ENCODE measurements around the gene SYNPO.

Gene SYNPO

DNA sequence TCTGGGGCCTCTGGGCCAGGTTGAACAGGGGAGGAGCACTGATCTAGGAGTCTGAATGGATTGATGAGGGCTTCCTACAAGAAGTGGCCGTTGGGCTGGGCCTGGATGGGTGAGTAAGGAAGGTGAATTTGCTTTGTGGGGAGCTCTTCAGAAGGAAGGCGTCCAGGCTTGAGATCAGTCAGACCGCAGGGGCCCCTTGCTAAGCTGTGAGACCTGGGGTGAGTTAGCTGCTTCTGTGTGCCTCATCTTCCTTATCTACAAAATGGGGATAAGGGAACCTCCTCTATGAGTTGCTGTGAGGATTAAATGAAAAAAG lies 1.1 kb upstream of the SYNPO start:
- H3K36me3 ChIP-seq (ENCODE audit: insufficient read depth, low read length) = no peaks in the 10 kb centered on the region
- H3K4me3 ChIP-seq (ENCODE audit: low read depth in 1 of 2, low read length in 2 of 2) = no peak overlapping the region
- no peak overlapping the region for H3K27ac ChIP-seq (ENCODE audit: low read depth, low read length)
- H3K27me3 ChIP-seq (ENCODE audit: control insufficient read depth in 1 of 2, insufficient read depth in 2 of 2, low read length in 2 of 2) = no peaks in the 10 kb centered on the region
- H3K9ac ChIP-seq (ENCODE audit: low read length) = no peak overlapping the region
- H3K9me3 ChIP-seq (ENCODE audit: low read length) = no peaks in the 10 kb centered on the region
- peaks cover 67% of the 10 kb centered on the region for H3K4me1 ChIP-seq (ENCODE audit: insufficient read depth, low read length)

DNA sequence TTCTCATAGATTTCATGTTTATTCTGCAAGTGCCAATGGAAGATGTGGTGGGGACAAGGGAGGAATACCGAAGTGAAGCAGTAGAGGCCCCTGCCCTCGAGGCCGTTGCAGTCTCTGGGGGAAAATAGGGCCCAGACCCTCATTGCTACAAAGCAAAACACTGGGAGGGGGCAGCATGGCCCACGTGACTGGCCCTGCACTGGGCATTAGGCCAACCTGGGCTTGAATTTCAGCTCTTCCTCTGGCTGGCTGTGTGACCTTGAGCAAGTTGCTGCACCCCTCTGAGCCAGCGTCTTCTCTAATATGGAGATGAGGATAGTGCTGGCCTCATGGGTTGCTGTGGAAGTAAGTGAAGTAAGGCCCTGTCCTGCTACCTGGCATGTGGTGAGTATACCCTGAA lies 709 bp upstream of the SYNPO start:
- H3K27me3 ChIP-seq (ENCODE audit: control insufficient read depth in 1 of 2, insufficient read depth in 2 of 2, low read length in 2 of 2) = no peaks in the 10 kb centered on the region
- H3K27ac ChIP-seq (ENCODE audit: low read depth, low read length) = peak overlapping the region; percentile 60
- H3K9me3 ChIP-seq (ENCODE audit: low read length) = no peaks in the 10 kb centered on the region
- H3K36me3 ChIP-seq (ENCODE audit: insufficient read depth, low read length) = no peaks in the 10 kb centered on the region
- H3K4me3 ChIP-seq (ENCODE audit: low read depth in 1 of 2, low read length in 2 of 2) = no peak overlapping the region
- peaks cover 71% of the 10 kb centered on the region for H3K4me1 ChIP-seq (ENCODE audit: insufficient read depth, low read length)
- H3K9ac ChIP-seq (ENCODE audit: low read length) = no peak overlapping the region

DNA sequence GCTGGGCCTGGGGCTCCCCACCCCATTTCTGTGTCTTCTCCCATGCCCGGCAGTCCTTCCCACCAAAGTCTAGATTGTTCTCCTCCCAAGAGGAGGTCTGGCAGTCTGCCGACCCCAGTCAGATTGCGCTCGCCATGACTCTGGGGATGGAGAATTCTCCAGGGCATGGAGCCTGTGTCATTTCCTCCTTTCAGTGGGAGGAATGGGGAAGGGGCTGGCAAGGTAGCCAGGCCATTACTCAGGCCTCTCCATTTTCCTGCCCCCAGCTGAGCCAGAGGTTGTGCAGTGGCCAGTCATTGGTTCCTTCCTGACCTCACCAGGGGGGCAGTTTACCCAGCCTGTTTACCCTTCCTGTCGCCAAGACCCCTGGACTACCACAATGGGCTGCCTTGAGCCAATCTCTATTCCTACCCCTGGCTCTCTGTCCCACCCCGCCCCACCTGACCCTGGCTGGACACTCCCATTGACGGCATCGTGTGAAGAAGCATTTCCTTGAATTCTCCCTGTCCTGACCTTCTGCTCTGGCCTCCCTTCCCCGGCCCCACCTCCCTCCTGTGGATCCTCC lies 628 bp downstream of the SYNPO start:
- peak overlapping the region; percentile 60 for H3K27ac ChIP-seq (ENCODE audit: low read depth, low read length)
- no peaks in the 10 kb centered on the region for H3K9me3 ChIP-seq (ENCODE audit: low read length)
- no peaks in the 10 kb centered on the region for H3K36me3 ChIP-seq (ENCODE audit: insufficient read depth, low read length)
- H3K27me3 ChIP-seq (ENCODE audit: control insufficient read depth in 1 of 2, insufficient read depth in 2 of 2, low read length in 2 of 2) = no peaks in the 10 kb centered on the region
- H3K4me3 ChIP-seq (ENCODE audit: low read depth in 1 of 2, low read length in 2 of 2) = peak overlapping the region in 1 of 2 donors; percentile 24
- peaks cover 78% of the 10 kb centered on the region for H3K4me1 ChIP-seq (ENCODE audit: insufficient read depth, low read length)
- H3K9ac ChIP-seq (ENCODE audit: low read length) = no peak overlapping the region

DNA sequence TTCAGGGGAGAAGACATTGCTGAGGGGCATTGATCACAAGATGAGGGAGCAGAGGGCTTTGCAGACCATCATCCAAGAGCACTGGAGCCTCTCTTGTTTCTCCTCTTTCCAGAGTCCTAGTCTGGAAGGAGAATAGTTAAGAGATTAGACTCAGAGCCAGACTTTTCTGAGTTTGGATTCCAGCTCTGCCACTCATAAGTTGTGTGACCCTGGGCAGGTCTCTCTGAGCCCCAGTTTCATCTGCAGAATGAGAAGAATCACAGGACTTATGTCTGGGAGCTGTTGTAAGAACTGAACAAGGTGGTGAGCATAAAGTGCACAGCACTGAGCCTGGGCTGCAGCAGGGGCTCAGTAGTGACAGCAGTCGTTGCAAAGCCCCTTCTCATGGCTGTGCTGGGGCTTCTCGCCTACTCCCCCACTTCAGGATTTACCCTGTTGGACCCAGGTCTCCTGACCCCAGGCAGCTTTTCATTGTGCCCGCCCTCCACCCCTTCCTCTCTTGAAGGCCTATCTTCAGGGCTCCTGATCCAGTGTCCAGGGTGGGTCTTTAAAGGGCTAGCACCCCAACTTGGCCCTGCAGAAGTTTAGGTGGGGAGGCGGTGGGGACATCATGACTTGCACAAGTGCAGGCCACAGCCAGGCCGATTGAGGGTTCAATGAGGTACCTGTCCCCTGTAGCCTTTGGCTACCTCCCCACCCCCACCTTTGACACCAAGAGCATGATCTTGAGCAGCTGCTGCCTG lies 1.5 kb downstream of the SYNPO start:
- Histone ChIP-seq H3K9me3 (ENCODE audit: low read length) (no peaks in the 10 kb centered on the region), H3K4me3 (ENCODE audit: low read depth in 1 of 2, low read length in 2 of 2) (peak overlapping the region in 1 of 2 donors; percentile 6), H3K36me3 (ENCODE audit: insufficient read depth, low read length) (no peaks in the 10 kb centered on the region), H3K9ac (ENCODE audit: low read length) (no peak overlapping the region), H3K27ac (ENCODE audit: low read depth, low read length) (peak overlapping the region; percentile 4), H3K27me3 (ENCODE audit: control insufficient read depth in 1 of 2, insufficient read depth in 2 of 2, low read length in 2 of 2) (no peaks in the 10 kb centered on the region), H3K4me1 (ENCODE audit: insufficient read depth, low read length) (peaks cover 69% of the 10 kb centered on the region)

DNA sequence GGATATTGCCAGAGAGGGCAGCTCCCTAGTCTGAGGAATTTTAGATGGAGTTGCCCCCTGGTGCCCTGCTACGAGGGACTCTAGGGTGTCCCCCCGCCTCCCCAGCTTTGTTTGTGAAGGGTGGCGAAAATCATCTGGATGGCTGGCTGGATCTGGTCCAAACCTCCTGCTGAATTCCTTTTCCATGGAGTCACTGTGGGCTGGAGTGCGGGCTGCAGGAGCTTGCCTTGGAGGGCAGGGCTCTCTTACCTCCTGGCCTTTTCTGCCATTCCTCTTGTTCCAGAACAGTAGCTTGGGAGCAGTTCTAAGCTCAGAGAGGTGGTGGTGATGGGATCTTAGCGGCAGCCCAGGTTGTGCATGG lies 2.1 kb downstream of the SYNPO start:
- H3K9me3 ChIP-seq (ENCODE audit: low read length) = no peaks in the 10 kb centered on the region
- H3K4me1 ChIP-seq (ENCODE audit: insufficient read depth, low read length) = peaks cover 70% of the 10 kb centered on the region
- no peaks in the 10 kb centered on the region for H3K36me3 ChIP-seq (ENCODE audit: insufficient read depth, low read length)
- H3K9ac ChIP-seq (ENCODE audit: low read length) = no peak overlapping the region
- H3K27me3 ChIP-seq (ENCODE audit: control insufficient read depth in 1 of 2, insufficient read depth in 2 of 2, low read length in 2 of 2) = no peaks in the 10 kb centered on the region
- H3K4me3 ChIP-seq (ENCODE audit: low read depth in 1 of 2, low read length in 2 of 2) = peak overlapping the region in 1 of 2 donors; percentile 6
- peak overlapping the region; percentile 4 for H3K27ac ChIP-seq (ENCODE audit: low read depth, low read length)

DNA sequence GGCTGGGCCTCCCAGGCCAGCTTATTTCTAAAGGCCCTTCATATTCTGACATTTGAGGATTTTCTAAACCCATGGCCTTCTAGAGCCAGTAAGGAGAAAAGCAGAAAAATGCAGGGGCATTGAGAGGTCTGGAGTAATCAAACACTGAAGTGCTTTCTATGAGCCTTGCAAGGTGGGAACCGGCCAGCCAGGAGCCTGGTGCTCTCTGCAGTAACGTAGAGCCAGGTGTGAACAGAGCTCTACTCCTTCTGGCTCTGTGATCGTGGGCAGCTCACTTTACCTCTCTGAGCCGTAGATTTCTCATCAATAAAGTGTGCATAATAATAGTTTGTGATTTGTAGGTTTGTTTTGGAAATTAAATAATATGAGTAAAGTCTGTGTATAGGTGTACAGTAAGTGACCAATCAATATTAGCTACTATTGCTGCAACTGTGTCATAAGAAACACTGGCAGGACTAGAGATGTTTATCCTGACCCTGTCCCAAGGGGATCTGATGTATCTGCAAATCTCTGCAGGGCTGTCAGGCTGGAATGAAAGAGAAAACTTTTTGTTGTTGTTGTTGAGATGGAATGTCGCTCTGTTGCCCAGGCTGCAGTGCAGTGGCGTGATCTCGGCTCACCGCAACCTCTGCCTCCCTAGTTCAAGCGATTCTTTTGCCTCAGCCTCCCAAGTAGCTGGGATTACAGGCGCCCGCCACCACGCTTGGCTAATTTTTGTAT lies 2.7 kb downstream of the SYNPO start:
- Histone ChIP-seq H3K4me3 (ENCODE audit: low read depth in 1 of 2, low read length in 2 of 2) (peak overlapping the region in 1 of 2 donors; percentile 6), H3K4me1 (ENCODE audit: insufficient read depth, low read length) (peaks cover 70% of the 10 kb centered on the region)

DNA sequence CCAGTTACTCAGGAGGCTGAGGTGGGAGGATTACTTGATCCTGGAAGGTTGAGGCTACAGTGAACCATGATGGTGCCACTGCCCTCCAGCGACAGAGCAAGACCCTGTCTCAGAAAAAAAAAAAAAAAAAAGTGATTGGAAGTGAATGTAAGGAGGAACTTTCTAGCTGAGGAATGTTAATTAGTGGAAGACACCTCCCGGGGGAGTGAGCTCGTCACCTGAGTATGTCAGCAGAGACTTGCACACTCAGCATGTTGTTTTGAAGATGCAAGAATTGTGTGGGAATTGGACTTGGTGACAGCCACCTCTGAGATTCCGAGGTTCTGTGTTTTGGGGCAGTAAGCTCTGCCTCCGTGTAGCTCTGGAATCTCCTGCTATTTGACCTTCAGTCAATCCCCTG lies 3.6 kb downstream of the SYNPO start:
- H3K36me3 ChIP-seq (ENCODE audit: insufficient read depth, low read length) = peaks cover 6% of the 10 kb centered on the region
- H3K9me3 ChIP-seq (ENCODE audit: low read length) = no peaks in the 10 kb centered on the region
- H3K4me3 ChIP-seq (ENCODE audit: low read depth in 1 of 2, low read length in 2 of 2) = no peak overlapping the region
- no peak overlapping the region for H3K9ac ChIP-seq (ENCODE audit: low read length)
- H3K27me3 ChIP-seq (ENCODE audit: control insufficient read depth in 1 of 2, insufficient read depth in 2 of 2, low read length in 2 of 2) = no peaks in the 10 kb centered on the region
- H3K27ac ChIP-seq (ENCODE audit: low read depth, low read length) = no peak overlapping the region
- peaks cover 69% of the 10 kb centered on the region for H3K4me1 ChIP-seq (ENCODE audit: insufficient read depth, low read length)

More for the DNA sequence above, 2.7 kb downstream of the SYNPO start:
- no peaks in the 10 kb centered on the region for H3K27me3 ChIP-seq (ENCODE audit: control insufficient read depth in 1 of 2, insufficient read depth in 2 of 2, low read length in 2 of 2)
- H3K9ac ChIP-seq (ENCODE audit: low read length) = no peak overlapping the region
- no peaks in the 10 kb centered on the region for H3K36me3 ChIP-seq (ENCODE audit: insufficient read depth, low read length)
- H3K9me3 ChIP-seq (ENCODE audit: low read length) = no peaks in the 10 kb centered on the region
- peak overlapping the region; percentile 4 for H3K27ac ChIP-seq (ENCODE audit: low read depth, low read length)

DNA sequence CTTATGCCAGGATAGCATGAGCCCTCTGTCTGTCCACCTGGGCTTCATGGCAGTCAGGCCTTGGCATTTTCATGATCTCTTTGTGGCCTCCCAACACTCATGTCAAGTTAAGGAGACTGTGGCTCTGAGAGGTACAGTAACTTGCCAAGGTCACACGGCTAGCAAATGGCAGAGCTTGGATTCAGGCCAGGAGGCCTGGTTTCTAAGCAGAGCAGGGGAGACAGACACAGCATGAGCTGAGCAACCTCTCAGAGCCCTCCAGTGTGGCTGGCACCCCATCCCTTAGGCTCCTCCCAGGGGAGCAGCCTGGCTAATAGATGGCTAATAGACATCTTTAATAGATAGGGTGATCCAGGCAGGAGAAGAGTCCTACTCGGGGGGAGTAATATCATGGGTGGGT lies 4.1 kb downstream of the SYNPO start:
- Histone ChIP-seq H3K27ac (ENCODE audit: low read depth, low read length) (peak overlapping the region; percentile 19), H3K9ac (ENCODE audit: low read length) (no peak overlapping the region), H3K4me1 (ENCODE audit: insufficient read depth, low read length) (peaks cover 65% of the 10 kb centered on the region)

DNA sequence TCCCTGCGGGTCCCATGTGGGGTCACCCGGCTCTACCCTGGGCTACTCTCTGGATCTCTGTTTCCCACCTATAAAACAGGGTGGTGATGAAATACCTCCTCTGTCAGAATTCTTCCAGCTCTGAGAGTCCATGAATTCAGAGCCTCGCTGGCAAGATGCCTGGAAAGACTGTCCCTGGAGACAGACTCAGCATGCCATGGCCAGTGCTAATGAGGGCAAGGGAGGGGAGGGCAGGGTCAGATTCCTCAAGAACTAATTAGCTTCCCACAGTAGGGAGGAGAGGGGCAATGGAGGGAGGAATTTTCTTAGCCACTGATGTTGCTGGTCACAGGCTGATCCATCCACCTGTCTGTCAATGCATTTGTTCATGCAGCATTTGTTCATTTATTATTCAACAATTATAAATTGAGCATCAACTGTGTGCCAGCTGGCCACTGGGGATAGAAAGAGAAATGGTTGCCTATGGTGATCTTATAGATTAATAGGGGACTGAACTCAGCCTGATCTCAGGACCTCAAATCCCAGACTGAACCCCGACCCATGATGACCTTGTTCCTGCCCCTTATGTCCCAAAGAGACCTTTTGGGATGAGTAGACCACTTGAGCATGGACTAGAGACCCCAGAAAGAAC lies 4.7 kb downstream of the SYNPO start:
- Histone ChIP-seq H3K9me3 (ENCODE audit: low read length) (no peaks in the 10 kb centered on the region), H3K9ac (ENCODE audit: low read length) (no peak overlapping the region), H3K27me3 (ENCODE audit: control insufficient read depth in 1 of 2, insufficient read depth in 2 of 2, low read length in 2 of 2) (no peaks in the 10 kb centered on the region), H3K27ac (ENCODE audit: low read depth, low read length) (peak overlapping the region; percentile 19), H3K4me3 (ENCODE audit: low read depth in 1 of 2, low read length in 2 of 2) (no peak overlapping the region), H3K4me1 (ENCODE audit: insufficient read depth, low read length) (peaks cover 58% of the 10 kb centered on the region), H3K36me3 (ENCODE audit: insufficient read depth, low read length) (peaks cover 7% of the 10 kb centered on the region)

More for the DNA sequence above, 4.1 kb downstream of the SYNPO start:
- H3K27me3 ChIP-seq (ENCODE audit: control insufficient read depth in 1 of 2, insufficient read depth in 2 of 2, low read length in 2 of 2) = no peaks in the 10 kb centered on the region
- H3K36me3 ChIP-seq (ENCODE audit: insufficient read depth, low read length) = peaks cover 6% of the 10 kb centered on the region
- H3K9me3 ChIP-seq (ENCODE audit: low read length) = no peaks in the 10 kb centered on the region
- no peak overlapping the region for H3K4me3 ChIP-seq (ENCODE audit: low read depth in 1 of 2, low read length in 2 of 2)

DNA sequence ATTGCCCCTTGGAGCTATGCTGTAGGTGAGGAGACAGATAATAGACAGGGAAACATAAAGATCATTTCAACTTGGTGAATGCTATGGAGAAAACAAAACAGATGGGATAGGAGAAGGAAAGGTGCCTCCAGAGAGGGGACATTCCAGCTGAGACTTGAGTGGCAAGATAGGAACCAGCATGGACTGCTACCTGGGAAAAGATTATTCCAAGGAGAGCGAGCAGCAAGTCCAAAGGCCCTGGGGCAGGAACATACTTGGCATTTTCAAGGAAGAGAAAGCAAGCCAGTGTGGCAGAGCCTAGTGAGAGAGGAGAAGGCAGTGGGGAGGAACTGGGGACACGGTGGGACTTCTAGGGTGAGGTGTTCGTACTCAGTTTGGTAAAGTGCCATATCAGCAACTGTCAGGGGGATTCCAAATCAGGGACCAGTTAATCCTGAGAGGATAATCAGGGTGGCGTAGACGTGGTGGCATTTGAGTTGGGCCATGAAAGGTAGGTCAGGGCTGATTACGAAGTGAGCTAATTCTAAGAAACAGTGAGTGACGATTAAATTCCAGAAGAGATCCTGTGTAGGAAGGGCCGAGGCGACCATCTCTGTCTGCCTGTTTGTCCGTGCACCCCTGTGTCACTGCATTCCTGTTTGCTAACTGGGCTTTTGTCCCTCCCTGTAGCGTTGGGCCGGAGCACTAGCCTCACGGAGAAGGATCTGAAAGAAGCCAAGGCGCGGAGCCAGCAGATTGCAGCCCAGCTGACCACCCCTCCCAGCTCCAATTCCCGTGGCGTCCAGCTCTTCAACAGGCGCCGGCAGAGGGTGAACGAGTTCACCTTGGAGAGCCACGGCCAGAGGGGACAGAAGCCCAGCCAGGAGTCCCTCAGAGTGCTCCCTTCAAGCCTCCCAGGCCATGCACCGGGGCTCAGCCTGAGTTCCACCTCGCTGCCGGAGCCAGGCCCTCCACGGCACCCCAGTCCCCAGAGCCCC lies 7.1 kb downstream of the SYNPO start:
- H3K4me1 ChIP-seq (ENCODE audit: insufficient read depth, low read length) = peaks cover 35% of the 10 kb centered on the region
- no peaks in the 10 kb centered on the region for H3K9me3 ChIP-seq (ENCODE audit: low read length)
- no peak overlapping the region for H3K4me3 ChIP-seq (ENCODE audit: low read depth in 1 of 2, low read length in 2 of 2)
- no peak overlapping the region for H3K27ac ChIP-seq (ENCODE audit: low read depth, low read length)
- H3K36me3 ChIP-seq (ENCODE audit: insufficient read depth, low read length) = peaks cover 13% of the 10 kb centered on the region
- H3K9ac ChIP-seq (ENCODE audit: low read length) = no peak overlapping the region
- H3K27me3 ChIP-seq (ENCODE audit: control insufficient read depth in 1 of 2, insufficient read depth in 2 of 2, low read length in 2 of 2) = no peaks in the 10 kb centered on the region

All from muscle layer of colon (tissue), 2 donors.